Fibroblast of skin of abdomen (primary cell): ENCODE data around the gene HSPA6.
A peak's percentile ranks its signal among the peaks of the same experiment; 100 is the strongest.
"Not testable (repeated sequence)": the region's sequence is repeated elsewhere in the genome, so short reads cannot be mapped to it uniquely, and the experiment has no call there.

Experiments used
- DNase-seq: peaks from one replicate; pipeline ENCODE4 v3.0.0-alpha.2; 2013

Gene HSPA6

DNA sequence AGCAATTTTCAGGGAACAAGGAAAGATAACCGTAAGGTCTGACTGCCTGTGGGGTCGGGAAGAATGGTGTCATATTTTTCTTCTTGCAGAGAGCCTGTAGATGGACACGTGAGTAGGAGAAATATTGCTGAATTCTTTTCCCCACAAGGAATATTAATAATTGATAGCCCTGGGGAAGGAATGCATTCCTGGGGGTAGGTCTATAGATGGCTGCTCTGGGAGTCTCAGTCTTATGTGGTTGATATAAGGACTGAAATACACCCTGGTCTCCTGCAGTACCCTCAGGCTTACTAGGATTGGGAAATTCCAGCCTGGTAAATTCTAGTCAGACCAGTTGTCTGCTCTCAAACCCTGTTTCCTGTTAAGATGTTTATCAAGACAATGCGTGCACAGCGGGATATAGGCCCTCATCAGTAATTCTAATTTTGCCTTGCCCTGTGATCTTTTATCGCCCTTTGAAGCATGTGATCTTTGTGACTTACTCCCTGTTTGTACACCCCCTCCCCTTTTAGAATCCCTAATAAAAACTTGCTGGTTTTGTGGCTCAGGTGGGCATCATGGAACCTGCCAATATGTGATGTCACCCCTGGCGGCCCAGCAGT is 12.8 kb downstream of the HSPA6 start:
- DNase-seq: not testable (repeated sequence)

DNA sequence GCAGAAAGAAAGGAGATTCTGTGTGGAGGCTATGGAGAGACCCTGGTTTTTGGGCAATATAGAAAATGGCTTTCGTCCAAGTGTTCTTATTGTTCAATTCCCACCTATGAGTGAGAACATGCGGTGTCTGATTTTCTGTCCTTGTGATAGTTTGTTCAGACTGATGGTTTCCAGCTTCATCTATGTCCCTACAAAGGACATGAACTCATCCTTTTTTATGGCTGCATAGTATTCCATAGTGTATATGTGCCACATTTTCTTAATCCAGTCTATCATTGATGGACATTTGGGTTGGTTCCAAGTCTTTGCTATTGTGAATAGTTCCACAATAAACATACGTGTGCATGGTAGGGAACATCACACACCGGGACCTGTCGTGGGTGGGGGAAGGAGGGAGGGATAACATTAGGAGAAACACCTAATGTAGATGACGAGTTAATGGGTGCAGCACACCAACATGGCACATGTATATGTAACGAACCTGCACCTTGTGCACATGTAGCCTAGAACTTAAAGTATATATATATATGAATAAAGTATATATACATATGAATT is 14.7 kb downstream of the HSPA6 start:
- not testable (repeated sequence) for DNase-seq

DNA sequence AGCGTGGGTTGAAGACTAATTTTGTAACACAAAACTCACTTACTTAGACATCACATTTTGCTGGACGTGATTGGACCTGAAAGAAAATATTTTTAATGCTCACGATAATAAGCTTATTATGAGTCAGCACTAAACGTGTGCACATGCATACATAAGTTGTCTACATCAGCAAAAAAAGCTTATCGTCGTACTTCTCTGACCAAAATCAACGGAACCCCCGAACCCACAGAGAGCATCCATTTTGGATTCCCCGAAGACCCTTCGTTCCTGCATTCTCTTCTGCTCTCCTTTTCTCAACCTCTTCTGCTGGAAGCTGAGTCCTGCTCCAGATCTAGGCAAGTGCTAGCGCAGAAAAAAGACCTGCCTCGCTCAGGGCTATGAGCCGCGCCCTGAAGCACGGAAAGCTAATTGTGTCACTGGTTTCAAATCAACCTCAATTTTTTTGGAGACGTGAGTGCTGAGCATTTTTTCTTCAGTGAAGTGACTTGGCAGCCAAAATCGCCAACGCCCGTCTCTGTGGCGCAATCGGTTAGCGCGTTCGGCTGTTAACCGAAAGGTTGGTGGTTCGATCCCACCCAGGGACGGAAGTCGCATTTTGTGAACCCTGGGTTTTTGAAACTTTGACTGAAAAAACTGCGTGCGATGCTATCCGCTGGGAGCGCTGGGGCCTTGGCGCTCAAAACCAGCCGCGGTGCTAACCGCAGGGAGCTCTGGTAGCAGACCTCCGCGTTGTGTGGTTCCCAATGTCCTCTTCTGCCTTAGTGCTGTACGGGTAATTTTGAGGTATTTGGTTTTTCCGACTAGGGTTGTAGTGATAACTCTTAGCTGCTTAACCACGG is 15.6 kb downstream of the HSPA6 start:
- DNase-seq: peak; percentile 84

DNA sequence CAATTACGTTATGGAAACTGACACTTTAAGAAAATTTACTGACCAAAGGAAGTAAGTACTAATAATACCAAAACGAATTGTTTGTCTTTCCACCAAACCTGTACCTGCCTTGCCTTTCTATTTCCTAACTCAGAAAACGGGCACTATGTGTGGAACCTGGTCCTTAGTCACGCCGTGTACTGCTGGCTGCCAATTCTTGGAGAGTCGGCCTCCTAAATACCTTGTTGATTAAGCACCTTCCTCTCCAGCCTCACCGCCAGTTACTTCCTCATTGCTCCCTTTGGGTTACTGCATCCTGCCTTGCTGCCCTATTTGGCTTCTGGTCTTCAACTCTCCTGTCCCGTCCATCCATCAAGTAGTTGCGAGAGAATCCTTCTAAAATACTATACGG is 16.2 kb downstream of the HSPA6 start:
- not testable (repeated sequence) for DNase-seq

DNA sequence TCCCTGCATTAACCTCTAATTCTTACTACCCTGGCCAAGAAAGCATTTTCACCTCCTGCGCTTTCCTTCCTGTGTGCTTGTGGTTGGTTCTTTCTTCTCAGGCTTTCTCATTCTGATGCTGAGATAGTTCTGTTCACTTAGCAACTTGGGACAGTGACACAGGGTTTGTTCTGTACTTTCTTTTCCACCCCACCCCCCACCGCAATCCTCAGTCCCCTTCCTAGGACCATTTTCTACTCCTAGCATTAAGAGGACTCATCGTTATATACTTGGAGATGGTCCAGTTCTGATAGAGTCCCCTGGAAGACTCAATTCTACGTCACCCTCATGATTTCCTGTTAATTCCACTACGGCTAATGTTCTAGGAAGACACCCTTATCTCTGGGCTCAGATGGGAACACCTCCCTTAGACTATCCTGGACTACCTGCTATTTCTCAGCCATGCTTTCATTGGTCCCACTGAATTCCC is 17.8 kb downstream of the HSPA6 start:
- DNase-seq: not testable (repeated sequence)

DNA sequence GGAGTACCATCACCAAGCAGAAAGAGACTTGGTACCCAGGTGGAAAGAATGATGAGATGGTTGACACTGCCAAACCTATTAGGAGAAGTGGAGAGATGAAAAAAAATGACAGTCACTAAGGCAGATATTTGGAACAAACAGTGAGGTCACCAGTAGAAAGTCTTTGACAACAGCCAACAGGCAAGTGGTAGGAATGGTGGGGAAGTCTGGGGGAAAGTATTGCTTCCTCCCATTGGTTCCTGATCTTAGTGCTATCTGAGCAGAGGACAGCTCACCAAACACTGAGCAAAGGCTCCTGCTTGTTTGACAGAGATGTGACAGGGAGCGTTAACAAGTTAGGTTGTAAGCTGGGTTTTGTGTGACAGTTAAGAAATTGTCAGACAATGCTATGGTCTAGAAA is 18.8 kb downstream of the HSPA6 start:
- DNase-seq: not testable (repeated sequence)

DNA sequence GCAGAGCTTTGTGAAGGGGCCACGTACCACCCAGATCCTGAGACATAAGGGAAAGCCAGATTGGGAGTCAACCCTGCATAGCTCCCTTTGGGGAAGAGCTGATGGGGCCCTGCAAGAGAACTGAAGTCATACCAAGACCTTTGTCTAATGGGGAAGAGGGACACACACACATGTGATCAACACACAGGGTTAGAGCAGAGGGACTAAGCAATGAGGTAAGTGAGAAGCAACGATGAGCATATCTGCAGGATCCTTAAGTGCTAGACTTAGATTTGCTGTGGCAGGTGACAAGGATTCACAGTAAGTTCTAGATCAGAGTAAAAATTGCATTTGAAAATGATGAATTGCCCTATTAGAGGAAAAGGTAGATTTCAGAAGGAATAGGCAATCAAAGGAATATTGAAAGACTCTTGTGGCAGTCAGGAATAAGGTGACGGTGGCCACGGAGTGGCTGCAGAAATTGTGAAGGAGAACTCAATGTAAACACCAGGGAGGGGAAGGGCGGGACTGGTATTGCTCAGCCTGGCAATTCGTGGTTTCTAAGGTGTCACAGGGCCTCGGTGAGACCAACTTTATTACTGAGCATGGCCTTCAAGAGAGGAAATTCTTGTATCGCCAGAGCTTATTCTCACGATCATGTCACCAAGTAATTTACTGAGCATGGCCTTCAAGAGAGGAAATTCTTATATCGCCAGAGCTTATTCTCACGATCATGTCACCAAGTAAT is 20.8 kb downstream of the HSPA6 start:
- DNase-seq: not testable (repeated sequence)

DNA sequence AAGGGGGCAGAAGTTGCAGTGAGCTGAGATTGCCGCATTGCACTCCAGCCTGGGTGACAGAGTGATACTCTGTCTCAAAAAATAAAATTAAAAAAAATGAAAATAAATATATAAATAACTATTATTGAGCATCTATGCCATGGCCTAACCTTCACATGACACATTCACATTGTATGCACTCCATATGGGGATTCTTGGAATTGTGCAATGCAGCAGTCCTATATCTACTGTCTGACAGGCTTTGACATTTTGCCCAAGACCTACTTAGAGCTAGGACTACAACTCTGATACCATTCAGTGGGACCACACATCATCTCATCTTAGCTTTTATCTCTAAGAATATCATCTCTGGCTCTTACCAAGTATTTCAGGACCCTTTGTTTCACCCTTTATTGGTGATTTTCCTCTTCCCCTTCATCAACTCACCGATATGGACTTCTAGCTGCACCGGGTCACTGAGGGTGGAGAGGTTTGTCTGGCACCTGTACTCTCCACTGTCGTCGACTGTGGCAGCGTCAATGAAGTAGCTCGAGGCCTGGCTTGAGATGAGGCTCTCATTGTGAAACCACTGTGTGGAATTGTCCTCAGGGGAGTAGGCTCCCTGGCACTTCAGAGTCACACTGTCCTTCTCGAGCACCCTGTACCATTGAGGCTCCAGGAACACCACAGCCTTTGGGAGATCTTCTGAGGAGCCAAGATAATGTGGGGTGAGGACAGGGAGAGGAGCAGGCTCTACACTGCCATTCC is 23.8 kb downstream of the HSPA6 start:
- DNase-seq: peak; percentile 35

DNA sequence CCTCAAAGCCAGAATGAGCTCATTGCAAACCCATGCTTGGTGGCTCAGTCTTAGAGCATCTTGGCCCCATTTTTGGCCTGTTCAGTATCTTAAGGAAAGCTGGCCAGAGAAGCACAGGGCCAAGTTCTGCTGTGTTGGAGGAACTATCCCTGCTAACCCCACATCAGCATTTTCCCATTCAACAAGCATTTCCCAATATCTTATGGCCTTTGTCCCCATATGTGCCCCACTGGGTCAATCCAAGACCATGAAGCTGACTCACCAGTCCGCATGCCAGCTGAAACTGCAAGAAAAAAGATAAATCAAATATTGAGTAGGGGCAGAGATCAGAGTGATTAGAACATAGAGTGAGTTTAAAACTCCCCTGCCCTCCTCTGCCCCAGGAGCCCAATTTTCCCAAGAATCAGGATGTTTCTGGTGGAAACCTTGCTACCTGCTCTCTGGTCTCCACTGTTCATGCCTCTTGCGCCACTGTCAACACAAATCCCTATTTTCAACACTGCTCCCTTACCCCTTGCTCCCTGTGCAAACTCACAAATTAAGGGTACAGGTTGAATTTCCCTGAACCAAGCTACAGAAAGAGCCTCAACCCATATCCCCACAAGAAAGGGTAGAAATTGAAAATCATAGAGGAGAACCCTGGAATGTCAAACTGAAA is 24.5 kb downstream of the HSPA6 start:
- DNase-seq: not testable (repeated sequence)

DNA sequence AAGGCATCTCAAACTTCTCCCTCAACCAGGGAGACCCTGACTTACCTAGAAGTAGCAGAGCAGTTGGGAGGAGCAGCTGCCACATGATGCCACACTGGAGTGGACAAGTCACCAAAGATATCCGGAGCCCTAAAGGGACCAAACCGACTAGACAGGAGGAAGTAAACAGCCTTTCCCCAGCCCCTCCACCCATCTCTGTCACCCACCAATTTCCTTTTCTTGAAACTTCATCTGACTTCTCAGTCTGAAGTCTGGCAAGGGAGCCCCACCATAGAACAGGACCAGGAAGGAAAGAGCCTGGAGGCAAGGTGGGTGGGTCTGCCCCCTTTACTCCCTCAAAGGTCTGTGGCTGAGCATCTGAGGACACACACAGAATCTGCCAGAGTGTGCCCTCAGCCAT is 25.3 kb downstream of the HSPA6 start, which contains the start of gene FCGR3A:
TSS of gene FCGR3A (minus strand) at position 167 of the 400 bp plus-strand sequence. CDS start at position 85, 82 bp downstream.
- no peak for DNase-seq

DNA sequence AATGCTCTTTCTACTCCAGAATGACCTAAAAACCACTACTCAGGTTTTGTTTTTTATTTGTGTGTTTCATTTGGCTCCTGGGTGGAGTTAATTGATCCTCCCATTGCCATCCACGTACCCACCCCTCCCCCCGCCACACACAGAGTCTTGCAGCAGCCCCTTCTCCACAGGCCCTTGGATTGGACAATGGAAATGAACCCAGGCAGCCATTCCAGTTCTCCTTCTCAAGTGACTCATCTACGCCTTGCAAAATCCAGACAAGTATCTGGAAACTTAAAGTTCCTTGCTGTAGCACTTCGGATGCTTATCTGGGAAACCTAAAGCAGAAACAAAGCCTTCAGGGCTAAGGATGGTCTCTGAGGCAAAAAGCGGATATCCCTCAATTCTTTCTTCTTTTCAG is 26.6 kb downstream of the HSPA6 start:
- DNase-seq: not testable (repeated sequence)

DNA sequence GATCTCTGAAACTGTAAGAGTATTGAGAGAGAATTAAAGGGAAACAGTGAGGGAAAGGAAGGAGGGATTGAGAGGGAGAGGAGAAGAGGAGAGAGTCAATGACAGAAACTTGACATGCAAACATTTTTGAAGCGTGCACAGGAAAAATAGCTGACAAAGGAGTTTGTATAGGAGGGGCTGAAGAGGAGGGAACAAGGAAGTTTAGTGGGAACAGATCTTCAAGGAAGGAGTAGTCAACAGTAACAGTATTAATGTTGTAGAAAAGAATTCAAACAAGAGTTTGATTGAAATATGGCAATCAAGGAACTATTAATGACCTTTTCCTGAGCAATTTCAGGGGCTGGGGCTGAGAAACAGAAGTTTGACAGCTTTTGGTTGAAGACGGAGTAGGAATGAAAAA is 29.3 kb downstream of the HSPA6 start:
- not testable (repeated sequence) for DNase-seq

DNA sequence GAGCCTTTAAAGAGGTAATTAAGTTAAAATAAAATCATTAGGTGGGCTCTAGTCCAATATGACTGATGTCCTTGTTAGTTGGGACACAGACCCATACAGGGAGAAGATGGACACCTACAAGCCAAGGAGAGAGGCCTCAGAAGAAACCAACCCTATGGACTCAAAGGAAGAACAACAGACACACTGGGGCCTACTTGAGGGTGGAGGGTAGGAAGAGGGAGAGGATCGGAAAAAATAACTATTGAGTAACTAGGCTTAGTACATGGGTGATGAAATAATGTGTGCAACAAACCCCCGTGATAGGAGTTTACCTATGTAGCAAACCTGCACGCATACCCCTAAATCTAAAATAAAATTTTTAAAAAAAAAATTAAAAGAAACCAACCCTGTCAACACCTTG is 30.0 kb downstream of the HSPA6 start:
- DNase-seq: not testable (repeated sequence)

DNA sequence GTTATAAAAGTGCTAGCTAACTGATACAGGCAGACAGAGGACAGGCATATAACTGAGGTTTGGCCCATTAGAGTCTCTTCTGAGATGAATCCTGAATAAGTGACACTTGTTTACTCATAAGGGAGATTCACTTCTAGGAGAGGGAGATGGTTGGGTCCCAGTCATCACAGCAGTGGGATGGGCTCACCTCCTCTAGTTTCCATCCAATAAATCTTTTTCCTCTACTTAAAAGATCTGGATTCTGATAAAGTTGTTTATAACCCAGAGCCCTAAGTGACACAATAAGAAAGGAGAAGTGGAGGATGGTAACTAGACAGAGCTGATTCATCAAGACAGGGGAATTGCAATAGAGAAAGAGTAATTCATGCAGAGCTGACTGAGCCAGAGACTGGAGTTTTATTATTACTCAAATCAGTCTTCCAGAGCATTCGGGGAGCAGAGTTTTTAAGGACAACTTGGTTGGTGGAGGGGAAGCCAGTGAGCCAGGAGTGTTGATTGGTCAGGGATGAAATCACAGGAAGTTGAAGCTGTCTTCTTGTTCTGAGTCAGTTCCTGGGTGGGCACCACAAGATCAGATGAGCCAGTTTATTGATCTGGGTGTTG is 30.6 kb downstream of the HSPA6 start:
- not testable (repeated sequence) for DNase-seq

DNA sequence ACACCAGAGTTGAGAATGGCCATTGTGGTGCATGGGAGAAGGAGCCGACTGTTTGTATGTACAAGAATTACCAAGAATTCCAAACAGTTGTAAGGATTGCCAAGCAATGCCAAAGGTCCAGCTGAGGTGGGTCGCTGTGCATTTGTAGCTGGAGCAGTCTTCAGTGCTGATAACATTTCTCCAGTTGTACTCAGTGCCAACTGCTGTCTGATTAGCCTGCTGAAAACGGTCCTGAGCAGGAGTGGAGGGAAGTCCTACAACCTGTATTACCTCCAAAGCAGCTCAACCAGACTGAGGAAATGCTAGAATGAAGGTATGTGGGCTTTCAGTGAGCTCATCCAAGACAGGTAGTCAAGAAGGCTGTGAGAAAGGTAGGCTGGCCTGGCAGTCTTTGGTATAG is 31.8 kb downstream of the HSPA6 start:
- not testable (repeated sequence) for DNase-seq

DNA sequence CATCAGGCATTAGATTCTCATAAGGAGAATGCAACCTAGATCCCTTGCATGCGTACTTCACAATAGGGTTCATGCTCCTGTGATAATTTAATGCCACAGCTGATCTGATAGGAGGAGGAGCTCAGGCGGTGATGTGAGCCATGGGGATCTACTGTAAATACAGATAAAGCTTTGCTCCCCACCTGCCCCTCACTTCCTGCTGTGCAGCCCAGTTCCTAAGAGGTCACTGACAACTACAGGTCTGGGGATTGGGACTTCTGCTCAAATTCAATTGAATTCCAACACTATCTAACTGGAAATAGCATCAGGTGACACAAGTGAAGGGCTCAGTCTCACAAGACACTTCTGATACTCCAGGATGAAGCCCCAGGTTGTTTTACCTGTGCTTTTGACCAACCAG is 32.6 kb downstream of the HSPA6 start:
- not testable (repeated sequence) for DNase-seq

DNA sequence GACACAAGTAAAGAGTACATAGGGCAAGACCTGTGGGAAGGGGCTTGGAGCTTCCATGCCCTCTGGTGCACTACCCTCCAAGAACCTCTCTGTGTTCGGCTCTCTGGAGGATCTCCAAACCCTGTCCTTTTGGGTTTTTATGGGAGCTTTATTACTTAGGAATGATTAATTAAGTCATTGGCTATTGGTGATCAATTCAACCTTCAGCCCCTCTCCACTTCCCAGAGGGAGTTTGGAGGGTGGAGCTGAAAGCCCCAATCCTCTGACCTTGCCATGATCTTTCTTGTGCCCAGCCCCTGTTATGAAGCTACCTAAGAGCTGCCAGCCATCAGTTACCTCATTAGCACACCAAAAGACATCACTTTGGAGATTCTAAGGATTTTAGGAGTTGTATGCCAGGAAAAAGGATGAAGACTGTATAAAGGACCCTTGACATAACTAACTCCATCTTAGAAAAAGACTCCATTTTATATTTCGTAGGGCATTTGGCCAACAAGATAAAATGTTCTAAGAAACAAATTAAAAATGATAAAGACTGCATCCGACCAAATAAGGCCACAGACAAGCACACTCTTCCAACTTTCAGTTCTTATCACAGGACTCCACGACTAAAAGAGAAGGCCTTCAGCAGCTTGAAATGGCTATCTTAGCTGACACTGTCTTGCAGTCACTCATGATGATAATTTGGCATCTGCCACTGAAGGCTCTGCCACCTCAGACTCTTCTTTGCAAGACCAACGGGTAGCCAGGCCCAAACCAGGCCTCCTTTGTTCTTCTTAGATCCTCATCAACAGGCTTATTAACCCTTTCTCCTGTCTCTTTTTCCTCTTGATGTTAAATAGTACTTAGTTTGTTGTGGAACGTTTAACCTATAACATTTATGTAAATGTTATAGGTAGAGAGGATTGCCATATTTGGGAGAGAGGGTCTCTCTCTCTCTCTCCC is 33.4 kb downstream of the HSPA6 start:
- not testable (repeated sequence) for DNase-seq

DNA sequence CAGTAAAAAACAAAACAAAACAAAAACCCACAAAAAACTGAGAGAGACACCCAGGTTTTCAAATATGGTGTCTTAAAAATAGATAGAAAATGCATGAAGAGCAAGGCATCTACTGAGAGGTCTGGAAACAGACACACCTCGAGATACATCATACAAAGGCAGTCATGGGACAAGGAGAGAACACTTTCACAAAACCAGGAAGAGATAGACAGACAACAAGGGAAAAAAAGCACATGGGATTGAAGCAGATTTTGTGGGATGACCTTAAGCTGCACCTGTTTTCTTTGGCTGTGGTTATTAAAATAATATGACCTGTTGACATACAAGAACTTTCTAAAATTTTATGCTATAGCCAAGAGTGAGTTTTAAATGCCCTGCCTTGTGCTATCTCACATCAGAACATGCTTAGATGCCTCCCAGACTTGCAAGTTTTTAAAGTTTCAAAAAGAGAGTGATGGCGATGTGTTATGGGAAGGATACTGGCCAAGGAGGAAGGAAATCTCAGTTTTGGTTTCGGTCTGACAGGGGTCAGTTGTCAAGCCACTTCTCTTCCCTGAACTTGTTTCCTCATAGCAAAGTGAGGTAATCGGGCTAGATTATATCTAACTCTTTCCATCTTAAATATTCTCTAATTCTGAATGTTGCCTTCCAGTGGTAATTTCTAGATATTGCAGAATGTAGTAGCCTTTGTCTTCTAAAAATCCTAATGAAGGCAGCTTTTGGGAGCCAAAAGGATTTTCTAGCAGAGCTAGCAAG is 36.8 kb downstream of the HSPA6 start:
- DNase-seq: not testable (repeated sequence)

DNA sequence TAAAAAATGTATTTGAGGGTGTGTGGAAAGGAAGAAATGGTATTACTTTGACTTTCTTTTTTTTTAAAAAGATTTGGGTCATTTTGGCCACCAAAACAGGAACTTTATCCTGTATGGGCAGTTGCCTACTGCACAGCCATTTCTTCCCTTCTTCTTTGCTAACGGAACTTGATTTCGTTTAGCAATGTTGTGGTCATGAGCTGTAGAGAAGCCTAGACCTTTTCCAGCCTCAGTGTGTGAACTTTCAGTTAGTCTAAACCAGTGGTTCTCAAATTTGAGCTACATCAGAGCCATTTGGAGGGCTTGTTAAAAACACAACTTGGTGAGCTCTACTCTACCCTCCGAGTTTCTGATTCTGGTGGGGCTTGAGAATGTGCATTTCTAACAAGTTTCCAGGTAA is 38.1 kb downstream of the HSPA6 start:
- not testable (repeated sequence) for DNase-seq
